Mucosa of descending colon (tissue), 3 donors: ENCODE results near the gene PAM. TPM values are rescaled to one million over a fixed set of nuclear protein-coding genes. Genes with fewer than 3 reads are reported as not detected.

Experiments
- ATAC-seq: fragments of 200-7000 bp; cut with Tn5 transposase; one replicate; pipeline ENCODE4 v1.9.1; 2020; ENCODE audit warnings: mild to moderate bottlenecking, moderate library complexity
- DNase-seq, 3 donors: peaks; one replicate each; pipeline ENCODE4 v3.0.0-alpha.2; 2020
- H3K36me3 ChIP-seq: fragments of 200-600 bp; one replicate; pipeline ENCODE4 v1.8.0; 2021; ENCODE audit warnings: low read depth, mild to moderate bottlenecking
- H3K4me1 ChIP-seq: fragments of 200-600 bp; one replicate; pipeline ENCODE4 v1.8.0; 2021; ENCODE audit warnings: low read depth, mild to moderate bottlenecking
- H3K4me3 ChIP-seq: fragments of 200-600 bp; one replicate; pipeline ENCODE4 v1.8.0; 2021; ENCODE audit warnings: mild to moderate bottlenecking
- H3K9me3 ChIP-seq: fragments of 200-600 bp; one replicate; pipeline ENCODE4 v1.8.0; 2021; ENCODE audit warnings: mild to moderate bottlenecking
- CTCF ChIP-seq: fragments of 200-600 bp; IDR thresholded peaks from one replicate; pipeline ENCODE4 v1.8.0; 2022; ENCODE audit warnings: antibody characterized with exemption, mild to moderate bottlenecking
- intact Hi-C, 2 donors: fragments of 100-400 bp; cut with DNase I in 1 of 2; cut with micrococcal nuclease in 1 of 2; formaldehyde crosslinking; loops; one replicate each; pipeline versions ENCODE4 v1.11.0 to v1.11.1; 2022; cut with DNase I, micrococcal nuclease
- total RNA-seq, 3 donors: library from RNA; stranded (reverse); fragmentation: NEBNext Ultra II Directional in 2 of 3; extraction: Animal tissue kit (Norgen Biotek cat#: 25700) in 2 of 3; gene quantifications; one replicate each; pipeline versions ENCODE4 v1.2.1 to v1.2.4, GENCODE V29; 2021 to 2023
- donor health status: DM: no; HTN: no; CAD: no; lungs with moderate emphysema.
- donor health status: DM: no; HTN: no; CAD: no.
- donor health status: DM: no; HTN: yes; CAD: no.

Gene PAM
- total RNA-seq, 3 donors from 2014 or later: 59.7 to 164 (median 64.4) TPM

GRCh38 chr5:102826629-102827028 is 71.5 kb downstream of the PAM start:
- H3K36me3 ChIP-seq: no peaks in the 10 kb centered on the region
- ATAC-seq (no peak), DNase-seq (no peak)
- H3K4me3 ChIP-seq: no peak overlapping the region
- H3K9me3 ChIP-seq: no peaks in the 10 kb centered on the region
- TF ChIP-seq CTCF: no peak
- no peaks in the 10 kb centered on the region for H3K4me1 ChIP-seq
- intact Hi-C loops: no loop called here

GRCh38 chr5:102830241-102830640 is 75.1 kb downstream of the PAM start:
- Histone ChIP-seq H3K9me3 (no peaks in the 10 kb centered on the region), H3K36me3 (no peaks in the 10 kb centered on the region), H3K4me3 (no peak overlapping the region), H3K4me1 (peaks cover 7% of the 10 kb centered on the region)
- DNase-seq (no peak), ATAC-seq (no peak)
- intact Hi-C loops: no loop called here
- no peak for TF ChIP-seq CTCF

- TF ChIP-seq CTCF: no peak
- intact Hi-C loops: no loop called here
- no peaks in the 10 kb centered on the region for H3K36me3 ChIP-seq
- ATAC-seq (peak; percentile 46), DNase-seq (no peak)
- no peak overlapping the region for H3K4me3 ChIP-seq
- H3K4me1 ChIP-seq: peaks cover 7% of the 10 kb centered on the region
- H3K9me3 ChIP-seq: no peaks in the 10 kb centered on the region
Measured at GRCh38 chr5:102832445-102832844, 77.3 kb downstream of the PAM start.

- Histone ChIP-seq H3K9me3 (no peaks in the 10 kb centered on the region), H3K36me3 (no peaks in the 10 kb centered on the region), H3K4me3 (no peak overlapping the region), H3K4me1 (peaks cover 7% of the 10 kb centered on the region)
- intact Hi-C loops: no loop called here
- no peak for DNase-seq
- ATAC-seq: no peak
- TF ChIP-seq CTCF: no peak
Measured at GRCh38 chr5:102833146-102833545, 78.0 kb downstream of the PAM start.

GRCh38 chr5:102834438-102834964 is 79.4 kb downstream of the PAM start:
- intact Hi-C loops: no loop called here
- no peak for ATAC-seq
- no peak for TF ChIP-seq CTCF
- no peaks in the 10 kb centered on the region for H3K9me3 ChIP-seq
- H3K4me3 ChIP-seq: no peak overlapping the region
- H3K36me3 ChIP-seq: no peaks in the 10 kb centered on the region
- no peak for DNase-seq
- peaks cover 7% of the 10 kb centered on the region for H3K4me1 ChIP-seq

- Histone ChIP-seq H3K4me1 (peaks cover 7% of the 10 kb centered on the region), H3K9me3 (no peaks in the 10 kb centered on the region), H3K36me3 (no peaks in the 10 kb centered on the region), H3K4me3 (no peak overlapping the region)
- TF ChIP-seq CTCF: no peak
- intact Hi-C loops: no loop called here
- DNase-seq (no peak), ATAC-seq (no peak)
Measured at GRCh38 chr5:102835717-102836116, 80.6 kb downstream of the PAM start.
